K562 (cell line): Measurements from ENCODE around the gene PON2. TPM values are rescaled to one million over a fixed set of nuclear protein-coding genes. Genes with fewer than 3 reads are reported as not detected.

Source experiments
- ATAC-seq: fragments of 200-7000 bp; cut with Tn5 transposase; 3 replicates; pipeline ENCODE4 v1.9.1; 2020; ENCODE audit warnings: moderate library complexity
- BruUV-seq: library from RNA; stranded (reverse); fragments of 400-500 nt; replicated peaks from 2 replicates; lab custom pipeline; 2021; lab: Mats Ljungman, UMichigan
- CTCF ChIA-PET: fragments of 300-600 bp; formaldehyde crosslinking; extraction: SDS; loops from one replicate; lab custom pipeline; 2021; ENCODE audit warnings: low intra/inter-chr PET ratio; lab: Yijun Ruan, JAX
- POLR2A ChIA-PET: fragments of 300-600, 350-650 bp; sonication (Branson Sonifier 250); formaldehyde crosslinking; extraction: SDS; loops from one replicate; lab custom pipeline; 2021; ENCODE audit warnings: antibody characterized with exemption, inconsistent platforms; lab: Yijun Ruan, JAX
- DNase-seq, 4 experiments: peaks; one replicate each; pipeline versions ENCODE4 v3.0.0 to v3.0.0-alpha.2; 2011 to 2018; ENCODE audit warnings: low spot score in 3 of 4, mixed read lengths in 3 of 4; ENCODE audit errors: extremely low read depth in 1 of 4
- FAIRE-seq: peaks from 2 replicates; lab custom pipeline; 2011; peaks lifted over from hg19 to GRCh38; lab: Jason Lieb, UNC
- H2AFZ ChIP-seq: 2 replicates; pipeline ENCODE4 v1.6.0; 2011; ENCODE audit warnings: low read depth, low read length, control low read depth, inconsistent platforms
- H3K27ac ChIP-seq: fragments of 200-600 bp; 3 replicates; pipeline ENCODE4 v1.8.0; 2011; ENCODE audit warnings: low read depth, mild to moderate bottlenecking, control low read depth, inconsistent platforms, low read length, moderate library complexity, mixed read lengths; ENCODE audit errors: extremely low read depth
- H3K27me3 ChIP-seq, 2 experiments: fragments of 300-600 bp in 1 of 2; 2 replicates in 1 of 2; 3 replicates in 1 of 2; pipeline versions ENCODE4 v1.6.0 to v1.8.0; 2011; ENCODE audit warnings: inconsistent platforms in 2 of 2, low read length in 2 of 2, mild to moderate bottlenecking in 1 of 2, mixed read lengths in 1 of 2, moderate library complexity in 1 of 2; ENCODE audit not compliant: control insufficient read depth in 2 of 2, insufficient read depth in 2 of 2
- H3K36me3 ChIP-seq: fragments of 300-600 bp; 3 replicates; pipeline ENCODE4 v1.8.0; 2011; ENCODE audit warnings: mild to moderate bottlenecking, low read length, inconsistent platforms; ENCODE audit not compliant: control insufficient read depth, insufficient read depth
- H3K4me1 ChIP-seq, 2 experiments: fragments of 200-600 bp in 1 of 2; replicated peaks in 1 of 2; 2 replicates in 1 of 2; 3 replicates in 1 of 2; pipeline versions ENCODE4 v1.5.1 to v1.8.0; 2011; ENCODE audit warnings: inconsistent platforms in 2 of 2, low read length in 2 of 2, mild to moderate bottlenecking in 1 of 2, mixed read lengths in 1 of 2, moderate library complexity in 1 of 2; ENCODE audit not compliant: control insufficient read depth in 2 of 2, insufficient read depth in 2 of 2
- H3K4me2 ChIP-seq: 2 replicates; pipeline ENCODE4 v1.6.1; 2011; ENCODE audit warnings: low read length, control low read depth, inconsistent platforms, mixed read lengths; ENCODE audit not compliant: insufficient read depth
- H3K4me3 ChIP-seq: fragments of 200-600 bp; sonication (generic), shearing (Covaris generic); 2 replicates; pipeline ENCODE4 v1.5.1; 2016; ENCODE audit warnings: control low read depth, inconsistent platforms
- H3K79me2 ChIP-seq: fragments of 200-600 bp; 3 replicates; pipeline ENCODE4 v1.8.0; 2011; ENCODE audit warnings: low read length, inconsistent platforms; ENCODE audit not compliant: control insufficient read depth, insufficient read depth
- H3K9ac ChIP-seq, 2 experiments: 2 replicates each; pipeline versions ENCODE4 v1.6.0 to v1.6.1; 2011; ENCODE audit warnings: low read depth in 2 of 2, low read length in 2 of 2, control low read depth in 1 of 2, inconsistent platforms in 1 of 2, mild to moderate bottlenecking in 1 of 2, mixed read lengths in 1 of 2; ENCODE audit not compliant: insufficient read depth in 1 of 2
- H3K9me1 ChIP-seq: one replicate; pipeline ENCODE4 v1.6.0; 2011; ENCODE audit warnings: inconsistent platforms, mild to moderate bottlenecking, low read length, moderate library complexity; ENCODE audit not compliant: control insufficient read depth, insufficient read depth
- H3K9me3 ChIP-seq: replicated peaks from 2 replicates; pipeline ENCODE4 v1.5.1; 2011; ENCODE audit warnings: low read depth, low read length, inconsistent platforms; ENCODE audit not compliant: control insufficient read depth, insufficient read depth
- H4K20me1 ChIP-seq: replicated peaks from 2 replicates; pipeline ENCODE4 v1.6.1; 2011; ENCODE audit warnings: low read length, inconsistent platforms, mixed read lengths; ENCODE audit not compliant: control insufficient read depth, insufficient read depth
- BRD9 ChIP-seq: fragments of 450-650 bp; IDR thresholded peaks from 2 replicates; pipeline ENCODE4 v1.6.1; 2018; ENCODE audit warnings: low read depth; ENCODE audit not compliant: partially characterized antibody
- DNMT1 ChIP-seq: fragments of 450-650 bp; IDR thresholded peaks from 2 replicates; pipeline ENCODE4 v1.6.1; 2016; ENCODE audit warnings: antibody characterized with exemption, mild to moderate bottlenecking
- ESRRB ChIP-seq: fragments of 250-450 bp; sonication (Bioruptor Pico); IDR thresholded peaks from 2 replicates; pipeline ENCODE4 v1.5.0; 2020; ENCODE audit warnings: mild to moderate bottlenecking, moderate library complexity, borderline replicate concordance
- HDGF ChIP-seq: fragments of 450-650 bp; IDR thresholded peaks from 2 replicates; pipeline ENCODE4 v1.6.1; 2016
- HEY1 ChIP-seq: fragments of 250-450 bp; sonication (Bioruptor Pico); IDR thresholded peaks from 2 replicates; pipeline ENCODE4 v1.5.0; 2020; ENCODE audit warnings: mild to moderate bottlenecking, moderate library complexity, borderline replicate concordance
- JUNB ChIP-seq: fragments of 450-650 bp; formaldehyde crosslinking; conservative IDR thresholded peaks from 2 replicates; pipeline ENCODE4 v1.4.0; 2020; ENCODE audit warnings: mild to moderate bottlenecking
- NFE2L1 ChIP-seq: fragments of 450-650 bp; IDR thresholded peaks from 2 replicates; pipeline ENCODE4 v1.6.1; 2016; ENCODE audit warnings: missing genetic modification characterization, low read depth, mild to moderate bottlenecking, missing compliant biosample characterization, moderate library complexity, borderline replicate concordance
- SMAD3 ChIP-seq: fragments of 450-650 bp; formaldehyde crosslinking; conservative IDR thresholded peaks from 2 replicates; pipeline ENCODE4 v1.4.0; 2020; ENCODE audit warnings: mild to moderate bottlenecking
- SP2 ChIP-seq: IDR thresholded peaks from 2 replicates; pipeline ENCODE4 v1.6.1; 2011; ENCODE audit warnings: mild to moderate bottlenecking, low read depth, low read length, moderate library complexity; ENCODE audit not compliant: poor library complexity, severe bottlenecking; ENCODE audit errors: extremely low read depth
- SPI1 ChIP-seq: IDR thresholded peaks from 2 replicates; pipeline ENCODE4 v1.6.1; 2011; ENCODE audit warnings: low read depth, low read length, control low read depth, borderline replicate concordance
- TEAD4 ChIP-seq, 2 experiments: sonication (generic) in 1 of 2; formaldehyde crosslinking in 1 of 2; IDR thresholded peaks; 2 replicates each; pipeline versions ENCODE4 v1.6.1 to v1.8.0; 2012 to 2022; ENCODE audit warnings: borderline replicate concordance in 1 of 2, inconsistent platforms in 1 of 2, low read length in 1 of 2, mild to moderate bottlenecking in 1 of 2, missing genetic modification reagents in 1 of 2
- TSHZ1 ChIP-seq: fragments of 250-450 bp; sonication (Bioruptor Pico); IDR thresholded peaks from 2 replicates; pipeline ENCODE4 v1.4.0; 2020; ENCODE audit warnings: mild to moderate bottlenecking, moderate library complexity
- ZBTB2 ChIP-seq: fragments of 450-650 bp; IDR thresholded peaks from 2 replicates; pipeline ENCODE4 v1.6.1; 2016; ENCODE audit warnings: antibody characterized with exemption
- ZNF140 ChIP-seq: fragments of 250-450 bp; sonication (Bioruptor Pico); IDR thresholded peaks from 2 replicates; pipeline ENCODE4 v1.8.0; 2021; ENCODE audit warnings: moderate library complexity, mild to moderate bottlenecking, inconsistent platforms
- WGBS: fragments of 100-300 bp; shearing (Covaris generic); methylation state at CpG from one replicate; pipeline ENCODE4 v1.1.6; 2016; ENCODE audit warnings: low coverage, mixed read lengths; ENCODE audit not compliant: insufficient coverage; ENCODE audit errors: missing lambda C conversion rate; 5-methylcytosine and 5-hydroxymethylcytosine counted together
- in situ Hi-C: fragments of 300-500 bp; cut with MboI; formaldehyde crosslinking; loops from 4 replicates; pipeline ENCODE4 v1.15.0; 2018; ENCODE audit warnings: inconsistent platforms, mixed read lengths
- intact Hi-C: fragments of 100-400 bp; cut with micrococcal nuclease; formaldehyde crosslinking; loops from 2 replicates; pipeline ENCODE4 v1.14.2; 2022
- polyA plus RNA-seq, 8 experiments: library from polyadenylated mRNA; depleted of rRNA in 4 of 8; stranded (reverse) in 5 of 8; unstranded in 3 of 8; fragments of >200 nt; fragmentation: Nextera tagmentation in 2 of 8; fragmentation: Illumina TruSeq in 1 of 8; extraction: Ambion mirVana in 2 of 8; extraction: Trizol in 1 of 8; gene quantifications; 2 replicates each; pipeline versions ENCODE4 v1.2.1 to v1.2.3, GENCODE V29; 2011 to 2014; ENCODE audit warnings: inconsistent platforms in 1 of 8, missing spikeins in 1 of 8
- total RNA-seq, 7 experiments: library from RNA; depleted of rRNA in 6 of 7; stranded (reverse); fragments of >200 nt in 6 of 7; fragmentation: Illumina TruSeq in 2 of 7; extraction: Trizol in 2 of 7; gene quantifications; 2 replicates each; pipeline versions ENCODE4 v1.2.1 to v1.2.3, GENCODE V29; 2011 to 2021; ENCODE audit warnings: low replicate concordance in 1 of 7
- TF ChIP-seq, protein P1 (sequence below): fragments of 250-450 bp; sonication (Bioruptor Pico); IDR thresholded peaks from 2 replicates; pipeline ENCODE4 v1.5.0; 2022; ENCODE audit warnings: mild to moderate bottlenecking

PON2 gene
- total and polyA plus RNA-seq, 9 of the 15 experiments (the other 6 are each of a cell fraction or from before 2014, with no cell fraction given): 8.5 to 30.1 (median 21.9) TPM

- Histone ChIP-seq H3K36me3 (no peaks in the 10 kb centered on the region), H3K27me3 (peaks cover 3 to 9% of the 10 kb centered on the region in 2 experiments; a peak in 3 of 5 replicates), H3K4me3 (no peak overlapping the region), H3K4me2 (no peak overlapping the region), H3K9ac (no peak overlapping the region), H3K79me2 (no peaks in the 10 kb centered on the region), H3K9me3 (no peaks in the 10 kb centered on the region), H2AFZ (no peak overlapping the region), H3K4me1 (no peaks in the 10 kb centered on the region), H4K20me1 (no peaks in the 10 kb centered on the region), H3K9me1 (no peaks in the 10 kb centered on the region), H3K27ac (no peak overlapping the region)
- in situ Hi-C loops (no loop called here), intact Hi-C loops (loop anchor here (10.0 kb wide), 1 partner anchor 1179 kb away; no protein-coding TSS in a partner anchor)
- FAIRE-seq: no peak
- DNase-seq: no peak
- WGBS: 0% methylated on average over 9 of the region's 9 CpGs
- no peak for ATAC-seq
- no TSS peak for BruUV-seq
- ChIA-PET POLR2A (interaction anchor here (0.6 kb wide), 1 partner anchor 39 kb away, joined by 3 read pairs; the partner anchor contains the start of gene PON2), CTCF (no interaction called here)
- TF ChIP-seq HDGF: no peak
- TF ChIP-seq, protein P1, sequence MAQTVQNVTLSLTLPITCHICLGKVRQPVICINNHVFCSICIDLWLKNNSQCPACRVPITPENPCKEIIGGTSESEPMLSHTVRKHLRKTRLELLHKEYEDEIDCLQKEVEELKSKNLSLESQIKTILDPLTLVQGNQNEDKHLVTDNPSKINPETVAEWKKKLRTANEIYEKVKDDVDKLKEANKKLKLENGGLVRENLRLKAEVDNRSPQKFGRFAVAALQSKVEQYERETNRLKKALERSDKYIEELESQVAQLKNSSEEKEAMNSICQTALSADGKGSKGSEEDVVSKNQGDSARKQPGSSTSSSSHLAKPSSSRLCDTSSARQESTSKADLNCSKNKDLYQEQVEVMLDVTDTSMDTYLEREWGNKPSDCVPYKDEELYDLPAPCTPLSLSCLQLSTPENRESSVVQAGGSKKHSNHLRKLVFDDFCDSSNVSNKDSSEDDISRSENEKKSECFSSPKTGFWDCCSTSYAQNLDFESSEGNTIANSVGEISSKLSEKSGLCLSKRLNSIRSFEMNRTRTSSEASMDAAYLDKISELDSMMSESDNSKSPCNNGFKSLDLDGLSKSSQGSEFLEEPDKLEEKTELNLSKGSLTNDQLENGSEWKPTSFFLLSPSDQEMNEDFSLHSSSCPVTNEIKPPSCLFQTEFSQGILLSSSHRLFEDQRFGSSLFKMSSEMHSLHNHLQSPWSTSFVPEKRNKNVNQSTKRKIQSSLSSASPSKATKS (CRISPR knock-in tag): no peak
- no peak for TF ChIP-seq SP2
- no peak for TF ChIP-seq TSHZ1 (CRISPR knock-in tag)
- no peak for TF ChIP-seq BRD9
- no peak for TF ChIP-seq SPI1
- TF ChIP-seq HEY1 (CRISPR knock-in tag): no peak
- TF ChIP-seq JUNB (CRISPR knock-in tag): no peak
- no peak for TF ChIP-seq SMAD3
- no peak for TF ChIP-seq DNMT1
- no peak for TF ChIP-seq TEAD4 (IDR thresholded peaks at IDR 0.05; ENCODE audit: low read length)
- no peak for TF ChIP-seq TEAD4 (CRISPR knock-in tag; IDR thresholded peaks at IDR 0.05; ENCODE audit: borderline replicate concordance)
- no peak for TF ChIP-seq ESRRB
- no peak for TF ChIP-seq ZBTB2
- no peak for TF ChIP-seq ZNF140 (CRISPR knock-in tag)
- no peak for TF ChIP-seq NFE2L1 (tag)
These were observed 38.6 kb upstream of the PON2 start for GRCh38 chr7:95473276-95473985.
